NCI-H2029 (cell line): ENCODE data around the gene SYT4.
"Not testable (repeated sequence)": the region's sequence is repeated elsewhere in the genome, so short reads cannot be mapped to it uniquely, and the experiment has no call there.

ENCODE experiments used
- DNase-seq: peaks from one replicate; lab custom pipeline; 2025; lab: John Stamatoyannopoulos, UW

Gene SYT4, protein sequence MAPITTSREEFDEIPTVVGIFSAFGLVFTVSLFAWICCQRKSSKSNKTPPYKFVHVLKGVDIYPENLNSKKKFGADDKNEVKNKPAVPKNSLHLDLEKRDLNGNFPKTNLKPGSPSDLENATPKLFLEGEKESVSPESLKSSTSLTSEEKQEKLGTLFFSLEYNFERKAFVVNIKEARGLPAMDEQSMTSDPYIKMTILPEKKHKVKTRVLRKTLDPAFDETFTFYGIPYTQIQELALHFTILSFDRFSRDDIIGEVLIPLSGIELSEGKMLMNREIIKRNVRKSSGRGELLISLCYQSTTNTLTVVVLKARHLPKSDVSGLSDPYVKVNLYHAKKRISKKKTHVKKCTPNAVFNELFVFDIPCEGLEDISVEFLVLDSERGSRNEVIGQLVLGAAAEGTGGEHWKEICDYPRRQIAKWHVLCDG

GRCh38 chr18:43277164-43277600, at the start of gene SYT4:
SYT4 (minus strand) TSS chr18:43277490; CDS start chr18:43277281, 209 bp downstream.
- DNase-seq: peak; percentile 85

DNA sequence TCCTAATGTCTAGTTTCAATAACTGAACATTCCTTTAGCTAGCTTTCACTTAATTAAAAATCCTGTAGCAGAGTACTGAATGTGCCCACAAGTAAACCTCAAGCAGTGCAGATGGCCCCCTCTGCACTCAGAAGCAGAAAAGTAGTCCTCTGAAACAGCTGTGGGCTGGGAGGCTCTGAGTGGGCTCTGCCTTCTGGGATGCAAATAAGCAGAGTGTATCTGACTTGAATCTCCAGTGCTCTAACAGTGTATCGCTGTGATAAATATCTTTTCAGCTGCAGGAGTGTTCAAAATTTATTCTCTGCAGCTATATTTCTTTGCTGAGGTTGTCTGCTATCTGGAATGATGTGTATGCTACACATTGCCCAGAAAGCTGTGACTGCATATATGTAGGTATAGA, 44.8 kb upstream of the SYT4 start:
- DNase-seq: no peak

DNA sequence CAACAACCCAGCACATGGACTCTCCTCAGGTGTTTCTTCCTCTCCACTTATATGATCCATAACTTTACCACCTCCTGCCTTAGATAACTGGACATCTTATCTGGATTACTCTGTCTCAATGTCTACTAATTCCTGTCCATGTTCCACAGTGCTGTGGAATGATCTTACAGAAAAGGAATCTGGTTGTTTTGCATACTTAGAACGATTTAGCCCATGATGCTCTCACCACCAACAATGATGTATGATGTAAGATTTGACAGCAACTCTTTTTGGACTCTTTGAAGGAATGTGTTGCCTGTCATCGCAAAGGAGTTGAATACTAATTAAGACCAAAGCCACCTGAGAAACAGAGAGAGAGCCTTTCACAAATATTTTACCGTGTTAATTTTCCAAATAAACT, 37.7 kb upstream of the SYT4 start:
- no peak for DNase-seq

GRCh38 chr18:43312891-43313290, 35.6 kb upstream of the SYT4 start:
- no peak for DNase-seq

- no peak for DNase-seq
Observed at GRCh38 chr18:43310239-43310638, 32.9 kb upstream of the SYT4 start.

- DNase-seq: no peak
Observed at GRCh38 chr18:43303376-43303775, 26.1 kb upstream of the SYT4 start.

GRCh38 chr18:43286187-43286586, 8.9 kb upstream of the SYT4 start:
- not testable (repeated sequence) for DNase-seq

DNA sequence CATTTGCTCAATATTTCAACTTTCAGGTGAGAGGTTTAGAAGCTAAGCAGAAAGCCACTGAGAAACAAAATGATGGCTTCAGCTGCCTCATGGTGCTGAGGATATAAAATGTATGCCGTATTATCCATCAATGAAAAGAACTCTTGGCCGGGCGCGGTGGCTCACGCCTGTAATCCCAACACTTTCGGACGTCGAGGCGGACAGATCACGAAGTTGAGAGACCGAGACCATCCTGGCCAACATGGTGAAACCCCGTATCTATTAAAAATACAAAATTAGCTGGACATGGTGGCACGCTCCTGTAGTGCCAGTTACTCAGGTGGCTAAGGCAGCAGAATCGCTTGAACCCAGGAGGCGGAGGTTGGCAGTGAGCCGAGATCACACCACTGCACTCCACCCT, 6.0 kb upstream of the SYT4 start:
- no peak for DNase-seq

- DNase-seq: peak; percentile 90
Observed at GRCh38 chr18:43279015-43279744, 1.9 kb upstream of the SYT4 start.

DNA sequence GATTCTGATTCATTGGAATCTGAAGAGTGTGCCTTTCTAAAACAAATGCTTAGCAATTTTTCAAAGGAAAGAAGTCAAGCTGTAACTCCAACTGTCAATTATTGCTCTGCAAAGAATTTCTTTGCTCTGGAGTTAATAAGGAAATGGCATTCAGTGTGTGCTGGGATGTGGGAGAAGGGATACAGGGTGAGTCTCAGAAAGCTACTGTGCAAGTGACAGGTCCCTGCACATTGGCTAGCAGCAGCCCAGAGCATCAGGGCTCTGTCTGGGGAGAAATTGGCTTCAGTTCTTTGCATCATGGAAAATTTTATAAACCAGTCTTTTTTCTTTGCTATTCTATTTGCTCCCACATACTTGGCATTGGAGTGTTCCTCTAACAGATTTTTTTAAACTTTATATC, 1.1 kb upstream of the SYT4 start:
- DNase-seq: no peak

GRCh38 chr18:43276491-43276890, 799 bp downstream of the SYT4 start:
- no peak for DNase-seq

DNA sequence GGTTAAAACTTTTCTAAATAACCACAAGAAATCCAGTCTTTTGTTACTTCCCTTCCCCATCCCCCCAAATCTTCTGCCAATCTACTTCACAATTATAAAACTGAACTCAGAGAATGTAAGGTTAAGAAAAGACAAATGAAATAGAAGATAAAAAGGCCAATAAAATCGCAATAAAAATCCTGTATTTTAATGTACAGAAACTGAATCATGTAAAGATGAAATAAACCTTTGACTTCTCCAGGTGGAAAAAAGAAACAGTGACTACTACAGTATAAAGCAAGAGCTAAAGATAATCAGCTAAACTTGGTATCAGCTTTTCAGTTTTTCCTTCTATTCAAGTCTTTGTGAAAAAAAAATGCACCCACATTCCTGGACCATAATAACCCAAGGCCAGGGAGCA, 1.7 kb downstream of the SYT4 start:
- no peak for DNase-seq

- DNase-seq: no peak
Observed at GRCh38 chr18:43274526-43274925, 2.8 kb downstream of the SYT4 start.

DNA sequence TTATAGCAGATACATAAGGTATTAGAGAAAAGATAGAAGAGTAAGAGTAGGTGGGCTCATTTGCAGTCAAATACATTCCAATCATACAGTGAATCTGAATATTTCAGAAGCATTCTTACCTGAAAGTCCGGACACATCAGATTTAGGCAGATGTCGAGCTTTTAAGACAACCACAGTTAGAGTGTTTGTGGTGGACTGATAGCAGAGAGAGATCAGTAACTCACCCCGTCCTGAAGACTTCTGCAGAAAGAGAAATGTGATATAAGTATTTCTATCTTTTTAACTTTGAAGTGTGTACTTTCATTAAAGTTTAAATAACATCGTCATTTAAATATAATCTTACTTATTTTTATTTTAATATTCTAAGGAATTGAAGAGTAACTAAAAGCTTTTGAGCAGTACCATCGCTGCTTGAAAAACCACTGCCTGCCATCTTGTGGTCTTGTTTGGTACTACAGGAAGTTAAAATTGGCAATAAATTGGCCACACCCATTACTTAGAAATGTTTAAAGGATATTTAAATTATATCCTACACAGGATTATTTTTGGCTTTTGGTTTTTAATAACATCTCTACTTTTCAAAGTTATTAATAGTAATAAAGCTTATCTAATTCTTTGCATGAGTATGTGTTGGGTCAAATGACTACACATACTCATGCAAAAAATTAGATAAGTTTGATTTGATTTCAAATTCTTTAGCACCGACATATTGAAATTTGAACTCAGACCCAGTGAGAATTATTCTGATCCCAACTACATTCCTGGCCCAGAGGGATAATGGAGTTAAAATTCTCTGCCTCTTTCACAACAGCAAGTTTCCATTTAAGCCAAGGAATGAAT, 5.5 kb downstream of the SYT4 start:
- no peak for DNase-seq

DNA sequence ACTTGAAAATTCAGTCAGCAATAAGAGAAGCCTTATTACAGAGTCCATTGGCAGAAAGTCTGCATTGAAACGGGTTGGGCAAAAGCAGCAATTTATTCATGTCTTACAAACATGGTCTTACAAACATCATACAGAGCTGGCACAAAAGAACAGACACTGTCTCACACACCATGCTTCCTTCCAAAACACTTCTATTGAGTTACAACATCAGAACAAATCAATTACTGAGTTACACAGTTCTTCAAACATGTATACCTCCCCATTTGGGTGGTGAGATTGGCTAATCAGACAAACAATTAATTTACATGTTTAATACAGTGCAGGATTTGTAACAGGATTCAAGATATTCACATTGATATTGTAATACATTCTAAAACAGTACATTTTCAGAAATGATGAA, 9.5 kb downstream of the SYT4 start:
- DNase-seq: no peak

DNA sequence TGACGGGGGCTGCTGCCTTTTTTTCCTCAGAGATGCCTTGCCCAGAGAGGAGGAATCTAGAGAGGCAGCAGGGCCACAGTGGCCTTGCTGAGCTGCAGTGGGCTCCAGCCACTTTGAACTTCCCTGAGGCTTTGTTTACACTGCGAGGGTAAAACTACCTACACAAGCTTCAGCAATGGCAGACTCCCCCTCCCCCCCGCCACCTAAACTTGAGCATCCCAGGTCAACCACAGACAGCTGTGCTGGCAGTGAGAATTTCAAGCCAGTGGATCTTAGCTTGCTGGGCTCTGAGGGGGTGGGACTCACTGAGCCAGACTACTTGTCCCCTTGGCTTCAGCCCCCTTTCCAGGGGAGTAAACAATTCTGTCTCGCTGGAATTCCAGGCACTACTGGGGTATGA, 11.8 kb downstream of the SYT4 start:
- DNase-seq: no peak

- DNase-seq: no peak
Observed at GRCh38 chr18:43248610-43249249, 28.6 kb downstream of the SYT4 start.

DNA sequence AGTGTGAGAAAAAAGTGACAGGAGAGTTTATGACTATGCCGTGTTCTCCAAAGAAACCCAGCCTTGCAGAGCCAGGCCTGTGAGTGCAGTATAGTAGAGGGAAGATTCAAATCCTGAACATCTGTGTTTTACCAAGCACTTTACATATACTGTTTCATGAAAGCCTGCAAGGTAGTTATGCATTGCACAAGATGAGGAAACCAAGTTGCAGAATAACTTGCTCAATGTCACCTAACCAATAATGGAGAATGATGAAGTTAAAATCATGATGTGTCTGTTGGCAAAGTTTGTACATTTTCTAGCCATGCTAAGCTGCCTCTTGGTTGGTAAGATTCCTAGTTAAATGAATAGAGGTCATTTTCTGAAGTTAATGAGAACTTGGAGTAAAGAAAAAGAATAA, 29.3 kb downstream of the SYT4 start:
- no peak for DNase-seq

- DNase-seq: no peak
Observed at GRCh38 chr18:43238429-43238828, 38.9 kb downstream of the SYT4 start.

DNA sequence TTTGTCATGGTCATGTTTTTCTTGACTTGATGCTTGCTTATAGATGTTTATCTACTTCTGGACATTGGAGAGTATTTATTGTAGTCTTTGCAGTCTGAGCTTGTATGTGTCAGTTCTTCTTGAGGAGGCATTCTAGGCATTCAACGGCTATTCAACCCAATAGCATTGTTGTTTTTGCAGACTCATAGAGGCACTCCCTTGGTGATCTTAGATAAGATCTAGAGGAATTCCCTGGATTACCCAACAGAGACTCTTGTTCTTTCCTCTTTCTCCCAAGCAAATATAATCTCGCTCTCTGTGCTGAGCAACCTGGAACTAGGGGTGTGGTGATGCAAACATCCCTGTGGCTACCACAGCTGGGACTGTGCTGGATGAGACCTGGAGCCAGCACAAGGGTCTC, 40.4 kb downstream of the SYT4 start:
- no peak for DNase-seq

- DNase-seq: no peak
Observed at GRCh38 chr18:43234889-43235288, 42.4 kb downstream of the SYT4 start.

DNA sequence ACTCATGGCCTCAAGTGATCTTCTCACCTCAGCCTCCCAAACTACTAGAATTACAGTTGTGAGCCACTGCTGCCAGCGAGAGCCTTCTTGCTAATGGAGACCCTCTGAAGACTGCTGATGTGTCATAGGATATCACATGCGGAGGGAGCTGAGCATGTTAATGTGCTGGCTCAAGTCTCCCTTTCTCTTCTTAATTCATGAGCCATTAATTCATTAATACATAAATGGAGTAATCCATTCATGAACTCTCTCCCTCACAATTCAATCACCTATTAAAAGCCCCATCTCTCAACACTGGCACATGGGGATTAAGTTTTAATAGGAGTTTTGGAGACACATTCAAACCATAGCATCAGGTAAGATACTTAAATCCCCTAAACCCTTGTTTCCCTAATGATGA, 54.8 kb downstream of the SYT4 start:
- DNase-seq: no peak
